Activated CD4-positive, alpha-beta T cell treated with anti-CD3 and anti-CD28 coated beads, Interleukin-2, amount 10 ng/mL, durations not matched to agents 7 days and 5 days (primary cell): ENCODE measurements around the gene SERPINC1. TPM values are rescaled to one million over a fixed set of nuclear protein-coding genes. Genes with fewer than 3 reads are reported as not detected.
"Not testable (repeated sequence)": the region's sequence is repeated elsewhere in the genome, so short reads cannot be mapped to it uniquely, and the experiment has no call there.

Source experiments
- CTCF ChIA-PET: fragments of 350-600 bp; sonication (Branson Sonifier 250); formaldehyde crosslinking; loops from one replicate; lab custom pipeline; 2021; ENCODE audit warnings: antibody characterized with exemption; lab: Charles Lee
- POLR2A ChIA-PET: fragments of 350-600 bp; sonication (Branson Sonifier 250); formaldehyde crosslinking; loops from one replicate; lab custom pipeline; 2021; ENCODE audit warnings: antibody characterized with exemption; lab: Charles Lee
- DNase-seq: peaks from one replicate; pipeline ENCODE4 v3.0.0-alpha.2; 2020
- H3K27ac Mint-ChIP-seq: one replicate; pipeline ENCODE4 v1.8.0; 2021; ENCODE audit warnings: mild to moderate bottlenecking, moderate library complexity, mixed read lengths
- H3K27me3 Mint-ChIP-seq: one replicate; pipeline ENCODE4 v1.8.0; 2021; ENCODE audit warnings: mixed read lengths
- H3K36me3 Mint-ChIP-seq: one replicate; pipeline ENCODE4 v1.8.0; 2021; ENCODE audit warnings: low read depth, mixed read lengths
- H3K4me1 Mint-ChIP-seq: one replicate; pipeline ENCODE4 v1.8.0; 2021; ENCODE audit warnings: mixed read lengths
- H3K4me3 Mint-ChIP-seq: one replicate; pipeline ENCODE4 v1.8.0; 2021; ENCODE audit warnings: mild to moderate bottlenecking, moderate library complexity, mixed read lengths
- H3K9me3 Mint-ChIP-seq: one replicate; pipeline ENCODE4 v1.8.0; 2021; ENCODE audit warnings: mixed read lengths
- total RNA-seq, 2 experiments: library from RNA; stranded (reverse); gene quantifications; one replicate each; pipeline ENCODE4 v1.2.3, GENCODE V29; 2021

The SERPINC1 gene
- total RNA-seq, 2 experiments from 2014 or later, result 0.17 TPM

- DNase-seq, result no peak
- Mint-ChIP-seq H3K9me3 (no peaks in the 10 kb centered on the region), H3K36me3 (peaks cover 59% of the 10 kb centered on the region), H3K4me1 (peaks cover 66% of the 10 kb centered on the region), H3K4me3 (peak overlapping the region; percentile 95), H3K27ac (peak overlapping the region; percentile 96), H3K27me3 (no peaks in the 10 kb centered on the region)
- CTCF ChIA-PET, result no interaction called here
- POLR2A ChIA-PET, result interaction anchor here (0.7 to 2.1 kb wide), 2 partner anchors 33 to 43 kb away, joined by 3 to 7 read pairs; partner anchors contain the start of genes CENPL and DARS2
Measured at GRCh38 chr1:173867141-173867752, 49.9 kb downstream of the SERPINC1 start.

GRCh38 chr1:173866413-173867115 is 50.6 kb downstream of the SERPINC1 start:
- Mint-ChIP-seq H3K27ac (peak overlapping the region; percentile 96), H3K9me3 (no peaks in the 10 kb centered on the region), H3K4me3 (peak overlapping the region; percentile 95), H3K27me3 (no peaks in the 10 kb centered on the region), H3K4me1 (peaks cover 67% of the 10 kb centered on the region), H3K36me3 (peaks cover 61% of the 10 kb centered on the region)
- POLR2A ChIA-PET, result no interaction called here
- no peak for DNase-seq
- CTCF ChIA-PET, result no interaction called here

GRCh38 chr1:173865468-173866164 is 51.5 kb downstream of the SERPINC1 start:
- Mint-ChIP-seq H3K9me3 (no peaks in the 10 kb centered on the region), H3K27me3 (no peaks in the 10 kb centered on the region), H3K4me1 (peaks cover 57% of the 10 kb centered on the region), H3K36me3 (peaks cover 57% of the 10 kb centered on the region), H3K4me3 (peak overlapping the region; percentile 95), H3K27ac (peak overlapping the region; percentile 96)
- DNase-seq, result no peak
- POLR2A ChIA-PET, result no interaction called here
- CTCF ChIA-PET, result interaction anchor here (0.6 to 1.3 kb wide), 3 partner anchors 15 to 389 kb away, joined by 3 to 5 read pairs (median 3); partner anchors contain the start of gene PRDX6

GRCh38 chr1:173864179-173864867 is 52.8 kb downstream of the SERPINC1 start:
- no peak for DNase-seq
- Mint-ChIP-seq H3K4me3 (peak overlapping the region; percentile 95), H3K9me3 (no peaks in the 10 kb centered on the region), H3K27me3 (no peaks in the 10 kb centered on the region), H3K4me1 (peaks cover 45% of the 10 kb centered on the region), H3K27ac (peak overlapping the region; percentile 96), H3K36me3 (peaks cover 61% of the 10 kb centered on the region)
- CTCF ChIA-PET, result interaction anchor here (0.8 to 1.3 kb wide), 3 partner anchors 10 to 84 kb away, joined by 3 to 5 read pairs (median 4); no protein-coding TSS in a partner anchor
- POLR2A ChIA-PET, result no interaction called here

- no peak for DNase-seq
- peak overlapping the region; percentile 25 for H3K27ac Mint-ChIP-seq
- peaks cover 61% of the 10 kb centered on the region for H3K36me3 Mint-ChIP-seq
- H3K4me3 Mint-ChIP-seq, result peak overlapping the region; percentile 34
- ChIA-PET CTCF (interaction anchor here (0.8 to 1.2 kb wide), 2 partner anchors 9 to 85 kb away, joined by 3 to 4 read pairs; no protein-coding TSS in a partner anchor), POLR2A (no interaction called here)
- H3K4me1 Mint-ChIP-seq, result peaks cover 38% of the 10 kb centered on the region
- H3K9me3 Mint-ChIP-seq, result no peaks in the 10 kb centered on the region
- no peaks in the 10 kb centered on the region for H3K27me3 Mint-ChIP-seq
Measured at GRCh38 chr1:173863224-173864161, 53.6 kb downstream of the SERPINC1 start.

GRCh38 chr1:173862769-173863223 is 54.3 kb downstream of the SERPINC1 start:
- Mint-ChIP-seq H3K4me1 (peaks cover 38% of the 10 kb centered on the region), H3K4me3 (no peak overlapping the region), H3K36me3 (peaks cover 64% of the 10 kb centered on the region), H3K9me3 (no peaks in the 10 kb centered on the region), H3K27me3 (no peaks in the 10 kb centered on the region), H3K27ac (peak overlapping the region; percentile 25)
- no peak for DNase-seq
- ChIA-PET POLR2A (no interaction called here), CTCF (no interaction called here)

- H3K27me3 Mint-ChIP-seq, CTCF ChIA-PET, POLR2A ChIA-PET, H3K9me3 Mint-ChIP-seq, H3K4me3 Mint-ChIP-seq, DNase-seq: not testable (repeated sequence)
- Mint-ChIP-seq H3K27ac (peak overlapping the region; percentile 19), H3K36me3 (peaks cover 64% of the 10 kb centered on the region), H3K4me1 (peaks cover 38% of the 10 kb centered on the region)
Measured at GRCh38 chr1:173862146-173862768, 54.9 kb downstream of the SERPINC1 start.

GRCh38 chr1:173861731-173862145 is 55.4 kb downstream of the SERPINC1 start:
- Mint-ChIP-seq H3K27me3 (no peaks in the 10 kb centered on the region), H3K9me3 (no peaks in the 10 kb centered on the region), H3K4me3 (no peak overlapping the region), H3K27ac (peak overlapping the region; percentile 9), H3K36me3 (peaks cover 59% of the 10 kb centered on the region), H3K4me1 (peaks cover 37% of the 10 kb centered on the region)
- ChIA-PET CTCF (no interaction called here), POLR2A (no interaction called here)
- DNase-seq, result no peak

GRCh38 chr1:173860065-173860464 is 57.1 kb downstream of the SERPINC1 start:
- POLR2A ChIA-PET, result interaction anchor here (0.5 to 0.8 kb wide), 3 partner anchors 8 to 36 kb away, joined by 5 to 6 read pairs (median 5); no protein-coding TSS in a partner anchor
- H3K36me3 Mint-ChIP-seq, result peaks cover 53% of the 10 kb centered on the region

GRCh38 chr1:173859547-173859946 is 57.6 kb downstream of the SERPINC1 start:
- peaks cover 16% of the 10 kb centered on the region for H3K4me1 Mint-ChIP-seq
- H3K36me3 Mint-ChIP-seq, result peaks cover 51% of the 10 kb centered on the region
- not testable (repeated sequence) for H3K4me3 Mint-ChIP-seq, H3K27me3 Mint-ChIP-seq, H3K9me3 Mint-ChIP-seq, H3K27ac Mint-ChIP-seq, DNase-seq
- ChIA-PET CTCF (interaction anchor here (1.4 to 1.5 kb wide), 2 partner anchors 11 to 36 kb away, joined by 3 read pairs; partner anchors contain the start of gene DARS2), POLR2A (interaction anchor here (0.5 kb wide), 1 partner anchor 15 kb away, joined by 6 read pairs; no protein-coding TSS in a partner anchor)

More at GRCh38 chr1:173860065-173860464, 57.1 kb downstream of the SERPINC1 start:
- CTCF ChIA-PET, result interaction anchor here (0.9 to 1.5 kb wide), 3 partner anchors 8 to 36 kb away, joined by 3 read pairs; partner anchors contain the start of gene DARS2
- H3K9me3 Mint-ChIP-seq, result no peaks in the 10 kb centered on the region
- H3K4me1 Mint-ChIP-seq, result peaks cover 20% of the 10 kb centered on the region
- peak overlapping the region; percentile 0 for H3K27ac Mint-ChIP-seq
- no peak for DNase-seq
- no peak overlapping the region for H3K4me3 Mint-ChIP-seq
- no peaks in the 10 kb centered on the region for H3K27me3 Mint-ChIP-seq

GRCh38 chr1:173857363-173857917 is 59.7 kb downstream of the SERPINC1 start:
- H3K27me3 Mint-ChIP-seq, result no peaks in the 10 kb centered on the region
- no peaks in the 10 kb centered on the region for H3K9me3 Mint-ChIP-seq
- H3K4me3 Mint-ChIP-seq, result no peak overlapping the region
- H3K27ac Mint-ChIP-seq, result peak overlapping the region; percentile 44
- ChIA-PET CTCF (no interaction called here), POLR2A (no interaction called here)
- peaks cover 2% of the 10 kb centered on the region for H3K4me1 Mint-ChIP-seq
- H3K36me3 Mint-ChIP-seq, result peaks cover 44% of the 10 kb centered on the region
- DNase-seq, result no peak
